Neuronal stem cell (in vitro differentiated cells): ENCODE results near the gene ADISSP.

Source experiments
- DNase-seq: peaks from one replicate; pipeline ENCODE4 v3.0.0-alpha.2; 2013; ENCODE audit warnings: low spot score
- H2AFZ ChIP-seq: one replicate; pipeline ENCODE4 v1.6.1; 2013; ENCODE audit warnings: mild to moderate bottlenecking, low read length, inconsistent platforms
- H2AK5ac ChIP-seq: 2 replicates; pipeline ENCODE4 v1.6.1; 2013; ENCODE audit warnings: low read depth, mild to moderate bottlenecking, inconsistent platforms, low read length, moderate library complexity, mixed read lengths
- H2BK120ac ChIP-seq: 2 replicates; pipeline ENCODE4 v1.6.1; 2013; ENCODE audit warnings: low read depth, mild to moderate bottlenecking, inconsistent platforms, low read length, moderate library complexity, mixed read lengths
- H2BK12ac ChIP-seq: one replicate; pipeline ENCODE4 v1.6.1; 2013; ENCODE audit warnings: low read length, inconsistent platforms
- H2BK15ac ChIP-seq: 2 replicates; pipeline ENCODE4 v1.6.1; 2013; ENCODE audit warnings: mild to moderate bottlenecking, low read length, inconsistent platforms, mixed read lengths
- H2BK5ac ChIP-seq: one replicate; pipeline ENCODE4 v1.6.1; 2013; ENCODE audit warnings: inconsistent platforms, mild to moderate bottlenecking, low read length, moderate library complexity
- H3K14ac ChIP-seq: one replicate; pipeline ENCODE4 v1.6.1; 2013; ENCODE audit warnings: low read length, inconsistent platforms
- H3K18ac ChIP-seq: 2 replicates; pipeline ENCODE4 v1.6.1; 2013; ENCODE audit warnings: low read length, inconsistent platforms
- H3K23ac ChIP-seq: 2 replicates; pipeline ENCODE4 v1.6.1; 2013; ENCODE audit warnings: low read depth, mild to moderate bottlenecking, mixed read lengths, low read length, inconsistent platforms; ENCODE audit not compliant: poor library complexity
- H3K27ac ChIP-seq: replicated peaks from 3 replicates; pipeline ENCODE4 v1.5.1; 2013; ENCODE audit warnings: low read length, inconsistent platforms
- H3K27me3 ChIP-seq, 3 experiments: 2 replicates each; pipeline ENCODE4 v1.6.1; 2013; ENCODE audit warnings: low read length in 3 of 3, mild to moderate bottlenecking in 2 of 3, inconsistent platforms in 1 of 3, low read depth in 1 of 3, mixed read lengths in 1 of 3, moderate library complexity in 1 of 3; ENCODE audit not compliant: control insufficient read depth in 3 of 3, insufficient read depth in 3 of 3
- H3K36me3 ChIP-seq, 2 donors: replicated peaks in 1 of 2; 2 replicates each; pipeline ENCODE4 v1.6.1; 2013; ENCODE audit warnings: low read length in 2 of 2; ENCODE audit not compliant: control insufficient read depth in 2 of 2, insufficient read depth in 2 of 2
- H3K4ac ChIP-seq: 2 replicates; pipeline ENCODE4 v1.6.1; 2013; ENCODE audit warnings: inconsistent platforms, mild to moderate bottlenecking, low read length, moderate library complexity
- H3K4me1 ChIP-seq, 2 donors: 1 replicate in 1 of 2; 2 replicates in 1 of 2; pipeline ENCODE4 v1.6.1; 2013; ENCODE audit warnings: low read length in 2 of 2, low read depth in 1 of 2; ENCODE audit not compliant: control insufficient read depth in 2 of 2, insufficient read depth in 1 of 2
- H3K4me2 ChIP-seq: one replicate; pipeline ENCODE4 v1.6.1; 2013; ENCODE audit warnings: mild to moderate bottlenecking, low read length, inconsistent platforms; ENCODE audit not compliant: insufficient read depth, poor library complexity, severe bottlenecking
- H3K4me3 ChIP-seq, 2 donors: 2 replicates each; pipeline ENCODE4 v1.5.1; 2013; ENCODE audit warnings: low read length in 2 of 2, mild to moderate bottlenecking in 2 of 2, inconsistent platforms in 1 of 2, moderate library complexity in 1 of 2
- H3K79me1 ChIP-seq: one replicate; pipeline ENCODE4 v1.6.1; 2013; ENCODE audit warnings: low read depth, mild to moderate bottlenecking, inconsistent platforms, low read length, moderate library complexity
- H3K9ac ChIP-seq: one replicate; pipeline ENCODE4 v1.6.1; 2013; ENCODE audit warnings: mild to moderate bottlenecking, low read depth, low read length, inconsistent platforms; ENCODE audit not compliant: poor library complexity
- H3K9me3 ChIP-seq, 2 donors: replicated peaks in 1 of 2; 2 replicates each; pipeline versions ENCODE3 to v1.6.1; 2013; ENCODE audit warnings: low read length in 2 of 2, mild to moderate bottlenecking in 2 of 2, inconsistent platforms in 1 of 2, low read depth in 1 of 2, mixed read lengths in 1 of 2, moderate library complexity in 1 of 2; ENCODE audit not compliant: control insufficient read depth in 2 of 2, insufficient read depth in 1 of 2
- H4K8ac ChIP-seq: one replicate; pipeline ENCODE4 v1.6.1; 2013; ENCODE audit warnings: low read depth, mild to moderate bottlenecking, inconsistent platforms, low read length, moderate library complexity
- H4K91ac ChIP-seq: one replicate; pipeline ENCODE4 v1.6.1; 2013; ENCODE audit warnings: low read length, low read depth, mild to moderate bottlenecking, inconsistent platforms; ENCODE audit not compliant: poor library complexity
- WGBS, 2 donors: extraction: QIAGEN DNeasy Blood & Tissue Kit; methylation state at CpG; one replicate each; pipeline ENCODE4 v1.1.7; 2013; ENCODE audit warnings: missing lambda C conversion rate in 2 of 2, mixed read lengths in 1 of 2; ENCODE audit not compliant: insufficient read length in 2 of 2, insufficient replicate concordance in 1 of 2; ENCODE audit errors: extremely low coverage in 2 of 2; 5-methylcytosine and 5-hydroxymethylcytosine counted together

ADISSP gene

DNA sequence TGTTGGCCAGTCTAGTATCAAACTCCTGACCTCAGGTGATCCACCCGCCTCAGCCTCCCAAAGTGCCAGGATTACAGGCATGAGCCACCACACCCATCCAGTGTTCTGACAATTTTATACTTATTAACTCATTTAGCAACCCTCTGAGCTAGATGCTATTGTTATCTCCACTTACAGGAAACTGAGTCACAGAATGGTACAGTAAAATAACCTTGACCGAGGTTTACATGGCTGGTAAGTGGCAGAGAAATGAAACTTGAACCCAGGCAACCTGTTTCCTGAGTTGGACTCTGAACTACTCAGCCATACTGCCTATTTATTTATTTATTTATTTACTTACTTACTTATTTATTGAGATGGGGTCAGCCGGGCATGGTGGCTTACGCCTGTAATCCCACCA is 48.5 kb downstream of the ADISSP start:
- Histone ChIP-seq H3K4me1 (no peaks in the 10 kb centered on the region), H2BK12ac (no peak overlapping the region), H3K18ac (no peak overlapping the region), H3K27ac (no peak overlapping the region), H3K23ac (no peak overlapping the region), H3K36me3 (no peaks in the 10 kb centered on the region), H3K79me1 (no peaks in the 10 kb centered on the region), H3K4me2 (no peak overlapping the region), H2AK5ac (no peak overlapping the region), H3K14ac (no peak overlapping the region), H3K27me3 (peaks cover 0 to 3% (median 0%) of the 10 kb centered on the region in 3 experiments), H2BK15ac (no peak overlapping the region), H3K9me3 (peaks cover 0 to 1% of the 10 kb centered on the region in 2 donors), H2BK5ac (no peak overlapping the region), H3K4ac (no peak overlapping the region), H3K9ac (no peak overlapping the region), H4K91ac (no peak overlapping the region), H3K4me3 (no peak overlapping the region), H4K8ac (no peak overlapping the region), H2BK120ac (no peak overlapping the region), H2AFZ (no peak overlapping the region)
- no peak for DNase-seq
- WGBS, 2 donors: no CpG with 5 or more reads among the region's 4 CpGs

DNA sequence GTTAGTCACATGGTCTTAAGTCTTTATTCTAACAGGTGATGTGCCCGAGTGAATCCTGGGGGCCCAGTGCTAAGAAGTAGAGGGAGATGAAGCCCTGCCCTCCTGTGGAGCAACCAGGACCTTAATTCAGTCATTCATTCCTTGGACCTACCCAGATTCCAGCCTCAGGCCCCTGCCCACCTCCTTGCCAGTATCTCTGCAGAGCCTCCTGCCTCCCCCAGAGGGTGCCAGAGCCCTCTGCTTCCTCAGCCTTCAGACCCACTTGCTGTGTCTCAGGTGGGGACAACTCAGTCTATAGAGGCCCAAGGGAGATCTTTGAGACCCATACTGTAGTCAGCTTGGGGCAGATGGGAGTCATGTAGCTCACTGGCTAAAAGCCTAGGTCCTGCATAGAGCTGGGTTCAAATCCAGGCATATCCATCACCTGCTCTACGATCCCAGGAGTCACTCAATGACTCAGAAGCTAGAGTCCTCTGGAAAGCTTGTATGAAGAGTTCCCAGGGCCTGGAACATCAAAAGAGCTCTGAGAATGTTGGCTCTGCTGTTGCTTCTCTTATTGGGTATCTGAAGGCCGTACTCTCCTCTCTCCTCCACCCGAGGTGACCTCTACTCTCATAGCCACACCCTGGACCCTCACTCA is 51.2 kb downstream of the ADISSP start:
- no peak overlapping the region for H3K27ac ChIP-seq
- H3K27me3 ChIP-seq: peaks cover 0 to 3% (median 0%) of the 10 kb centered on the region in 3 experiments
- H3K9ac ChIP-seq: no peak overlapping the region
- H2BK5ac ChIP-seq: no peak overlapping the region
- WGBS, 2 donors: no CpG with 5 or more reads among the region's 4 CpGs
- H3K23ac ChIP-seq: no peak overlapping the region
- H4K8ac ChIP-seq: no peak overlapping the region
- no peaks in the 10 kb centered on the region for H3K4me1 ChIP-seq
- H3K9me3 ChIP-seq: no peaks in the 10 kb centered on the region
- no peak overlapping the region for H2BK15ac ChIP-seq
- H3K4me2 ChIP-seq: no peak overlapping the region
- H3K36me3 ChIP-seq: no peaks in the 10 kb centered on the region
- H2BK12ac ChIP-seq: no peak overlapping the region
- no peak overlapping the region for H3K14ac ChIP-seq
- no peak overlapping the region for H2AK5ac ChIP-seq
- H3K79me1 ChIP-seq: no peaks in the 10 kb centered on the region
- H4K91ac ChIP-seq: no peak overlapping the region
- H2BK120ac ChIP-seq: no peak overlapping the region
- H3K4ac ChIP-seq: no peak overlapping the region
- H3K18ac ChIP-seq: no peak overlapping the region
- DNase-seq: peak; percentile 51
- H2AFZ ChIP-seq: no peak overlapping the region
- no peak overlapping the region for H3K4me3 ChIP-seq

DNA sequence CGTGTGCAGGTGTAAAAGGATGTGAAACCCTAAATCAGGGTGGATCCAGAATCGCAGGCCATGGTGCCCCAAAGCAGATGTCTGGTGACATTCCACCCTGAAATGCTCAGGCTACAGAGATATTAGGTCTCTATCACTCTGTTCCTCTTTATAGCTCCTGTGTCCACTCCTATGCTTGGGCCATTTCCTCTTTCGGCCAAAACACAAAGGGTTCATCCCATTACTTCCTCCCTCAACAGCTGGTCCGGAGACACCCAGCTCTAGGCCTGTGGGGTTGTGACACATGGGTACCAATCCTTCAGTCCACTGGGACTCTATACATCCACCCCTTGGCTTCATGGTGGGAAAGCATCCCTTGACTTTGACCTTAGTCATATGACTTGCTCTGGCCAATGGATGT is 53.5 kb downstream of the ADISSP start:
- Histone ChIP-seq H3K4me2 (no peak overlapping the region), H3K79me1 (no peaks in the 10 kb centered on the region), H2BK5ac (no peak overlapping the region), H3K23ac (no peak overlapping the region), H3K27me3 (peaks cover 0 to 3% (median 0%) of the 10 kb centered on the region in 3 experiments), H3K9me3 (no peaks in the 10 kb centered on the region), H3K36me3 (no peaks in the 10 kb centered on the region), H4K8ac (no peak overlapping the region), H3K14ac (no peak overlapping the region), H3K18ac (no peak overlapping the region), H3K4me1 (no peaks in the 10 kb centered on the region), H2BK120ac (no peak overlapping the region), H3K27ac (no peak overlapping the region), H3K9ac (no peak overlapping the region), H2AK5ac (no peak overlapping the region), H3K4ac (no peak overlapping the region), H2AFZ (no peak overlapping the region), H2BK12ac (no peak overlapping the region), H2BK15ac (no peak overlapping the region), H3K4me3 (no peak overlapping the region), H4K91ac (no peak overlapping the region)
- WGBS, 2 donors: no CpG with 5 or more reads among the region's 4 CpGs
- DNase-seq: no peak

DNA sequence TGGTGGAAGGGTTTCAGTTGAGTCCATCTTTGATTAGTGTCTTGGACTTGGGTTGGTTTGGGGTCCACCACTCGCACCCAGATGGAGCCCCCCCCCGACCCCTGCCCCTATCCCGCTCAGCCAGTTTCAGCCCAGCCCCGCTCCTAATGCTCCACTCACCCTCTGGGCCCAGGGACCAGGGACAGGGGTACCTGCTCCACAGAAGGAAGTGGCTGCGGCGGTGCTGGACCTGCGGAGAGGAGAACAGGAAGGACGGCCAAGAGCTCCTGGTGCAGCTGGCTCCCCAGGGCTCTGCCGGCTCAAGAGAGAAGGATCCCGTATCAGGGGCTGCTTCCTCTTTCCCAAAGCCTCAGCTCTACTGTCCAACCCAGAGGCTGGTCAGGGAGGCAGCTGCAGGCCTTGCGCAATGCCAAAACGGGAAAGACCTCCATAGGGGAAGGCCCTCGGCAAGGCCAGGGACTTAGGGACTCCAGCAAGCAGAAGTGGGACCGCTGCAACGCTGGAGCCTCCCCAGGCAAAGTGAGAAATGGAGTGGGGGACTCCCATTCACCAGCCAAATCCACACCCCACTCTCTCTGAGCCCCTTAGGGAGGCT is 55.2 kb downstream of the ADISSP start, which contains the start of gene SIGLEC1:
Gene SIGLEC1, minus strand, starts transcription at position 322 of the 595 bp plus-strand sequence. CDS start 5,472 bp downstream, outside the sequence.
- H3K79me1 ChIP-seq: no peaks in the 10 kb centered on the region
- peaks cover 0 to 3% (median 0%) of the 10 kb centered on the region in 3 experiments for H3K27me3 ChIP-seq
- H3K9ac ChIP-seq: no peak within 1 kb of the TSS
- H2BK12ac ChIP-seq: no peak within 1 kb of the TSS
- H3K14ac ChIP-seq: no peak within 1 kb of the TSS
- no peak within 1 kb of the TSS for H3K4ac ChIP-seq
- no peak within 1 kb of the TSS for H4K8ac ChIP-seq
- H4K91ac ChIP-seq: no peak within 1 kb of the TSS
- no peak within 1 kb of the TSS for H3K4me3 ChIP-seq
- H3K18ac ChIP-seq: no peak within 1 kb of the TSS
- H3K36me3 ChIP-seq: no peaks in the 10 kb centered on the region
- no peak within 1 kb of the TSS for H3K23ac ChIP-seq
- H3K27ac ChIP-seq: no peak within 1 kb of the TSS
- H2BK120ac ChIP-seq: no peak within 1 kb of the TSS
- no peak within 1 kb of the TSS for H2AFZ ChIP-seq
- no peaks in the 10 kb centered on the region for H3K4me1 ChIP-seq
- no CpG with 5 or more reads among the region's 15 CpGs for WGBS, 2 donors
- no peak within 1 kb of the TSS for H3K4me2 ChIP-seq
- H2BK5ac ChIP-seq: no peak within 1 kb of the TSS
- H2BK15ac ChIP-seq: peak within 1 kb of the TSS; percentile 6
- no peaks in the 10 kb centered on the region for H3K9me3 ChIP-seq
- H2AK5ac ChIP-seq: peak within 1 kb of the TSS; percentile 16
- DNase-seq: no peak
